GM12878 (cell line): Measurements from ENCODE around the gene INPP5D.

Experiments used
- ATF3 ChIP-seq: IDR thresholded peaks from 2 replicates; pipeline ENCODE4 v1.6.1; 2011; ENCODE audit warnings: low read depth, mild to moderate bottlenecking, low read length, moderate library complexity, borderline replicate concordance; ENCODE audit errors: extremely low read depth
- BACH1 ChIP-seq: fragments of 450-650 bp; IDR thresholded peaks from 2 replicates; pipeline ENCODE4 v1.6.1; 2017; ENCODE audit warnings: mild to moderate bottlenecking, borderline replicate concordance
- BCLAF1 ChIP-seq: fragments of 450-650 bp; IDR thresholded peaks from 2 replicates; pipeline ENCODE4 v1.6.1; 2017; ENCODE audit warnings: antibody characterized with exemption, mild to moderate bottlenecking, moderate library complexity

DNA sequence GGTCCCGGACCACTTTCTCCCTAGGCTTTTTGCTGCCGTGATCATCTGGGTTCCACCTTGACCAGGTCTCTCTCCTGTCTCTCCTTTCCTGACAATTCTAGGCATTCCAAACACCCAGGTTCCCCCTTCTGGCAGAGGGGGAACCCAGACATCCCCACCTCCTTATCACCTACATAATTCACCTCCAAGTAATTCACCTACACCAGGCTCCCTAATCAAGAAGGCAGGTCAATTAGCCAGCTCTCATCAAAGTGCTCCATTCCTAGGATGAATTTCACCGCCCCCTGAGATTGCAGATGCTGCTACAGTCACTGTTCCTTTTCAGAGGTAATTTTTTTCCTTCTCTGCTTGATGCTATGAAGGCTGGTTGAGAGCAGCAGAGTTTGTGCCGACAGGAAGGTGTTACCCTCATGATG lies 149.0 kb downstream of the INPP5D start:
- TF ChIP-seq ATF3 (no peak), BCLAF1 (no peak), BACH1 (no peak)
